Sigmoid colon (tissue), 4 donors: ENCODE data around the gene NDUFS2.

Source experiments
- EP300 ChIP-seq, 4 donors: sonication (generic); formaldehyde crosslinking; IDR thresholded peaks; one replicate each; pipeline ENCODE4 v1.6.1; 2017; ENCODE audit warnings: antibody characterized with exemption in 4 of 4
- POLR2A ChIP-seq, 2 donors: fragments of 450-650 bp; IDR thresholded peaks; one replicate each; pipeline ENCODE4 v1.6.1; 2016; ENCODE audit warnings: antibody characterized with exemption in 2 of 2, mild to moderate bottlenecking in 2 of 2, moderate library complexity in 2 of 2

- TF ChIP-seq POLR2A (IDR thresholded peaks at IDR 0.05) (no peak), EP300 (IDR thresholded peaks at IDR 0.05) (no peak)
These were observed 10.2 kb upstream of the NDUFS2 start for GRCh38 chr1:161191971-161192370.
